K562 (cell line): ENCODE data around the gene DNAAF3. TPM values are rescaled to one million over a fixed set of nuclear protein-coding genes. Genes with fewer than 3 reads are reported as not detected.

Experiments
- ATF1 ChIP-seq, 2 experiments: fragments of 450-650 bp in 1 of 2; IDR thresholded peaks; 2 replicates each; pipeline ENCODE4 v1.6.1; 2016; ENCODE audit warnings: missing compliant biosample characterization in 1 of 2, missing genetic modification characterization in 1 of 2
- DDX20 ChIP-seq: fragments of 450-650 bp; IDR thresholded peaks from 2 replicates; pipeline ENCODE4 v1.6.1; 2016; ENCODE audit warnings: missing genetic modification characterization, low read depth, mild to moderate bottlenecking, missing compliant biosample characterization, moderate library complexity
- KDM2B ChIP-seq: fragments of 250-450 bp; sonication (Bioruptor Pico); IDR thresholded peaks from 2 replicates; pipeline ENCODE4 v1.8.0; 2021; ENCODE audit warnings: mild to moderate bottlenecking, moderate library complexity
- MECOM ChIP-seq: fragments of 250-450 bp; sonication (Bioruptor Pico); IDR thresholded peaks from 2 replicates; pipeline ENCODE4 v1.8.0; 2022; ENCODE audit warnings: inconsistent platforms
- NR2F6 ChIP-seq: fragments of 450-650 bp; formaldehyde crosslinking; IDR thresholded peaks from 2 replicates; pipeline ENCODE4 v1.4.0; 2020; ENCODE audit warnings: mild to moderate bottlenecking
- POLR2H ChIP-seq: IDR thresholded peaks from 2 replicates; pipeline ENCODE4 v1.6.1; 2016; ENCODE audit warnings: missing genetic modification characterization, low read depth, mild to moderate bottlenecking, control low read depth, missing compliant biosample characterization, moderate library complexity
- SMARCE1 ChIP-seq: fragments of 450-650 bp; IDR thresholded peaks from 2 replicates; pipeline ENCODE4 v1.7.1; 2016; ENCODE audit warnings: mild to moderate bottlenecking
- STAT5B ChIP-seq: fragments of 250-450 bp; sonication (Bioruptor Pico); IDR thresholded peaks from 2 replicates; pipeline ENCODE4 v1.8.0; 2021; ENCODE audit warnings: mild to moderate bottlenecking, inconsistent platforms
- ZBTB2 ChIP-seq: fragments of 450-650 bp; IDR thresholded peaks from 2 replicates; pipeline ENCODE4 v1.6.1; 2016; ENCODE audit warnings: antibody characterized with exemption
- ZNF232 ChIP-seq: sonication (generic); formaldehyde crosslinking; IDR thresholded peaks from 2 replicates; pipeline ENCODE4 v1.8.0; 2022; ENCODE audit warnings: mild to moderate bottlenecking, missing genetic modification reagents
- ZNF280A ChIP-seq: fragments of 450-650 bp; IDR thresholded peaks from 2 replicates; pipeline ENCODE4 v1.6.1; 2018; ENCODE audit warnings: mild to moderate bottlenecking, low read depth; ENCODE audit not compliant: partially characterized antibody
- ZNF586 ChIP-seq: fragments of 450-650 bp; formaldehyde crosslinking; conservative IDR thresholded peaks from 2 replicates; pipeline ENCODE4 v1.4.0; 2020; ENCODE audit warnings: mild to moderate bottlenecking, moderate library complexity
- ZNF764 ChIP-seq: fragments of 250-450 bp; sonication (Bioruptor Pico); IDR thresholded peaks from 2 replicates; pipeline ENCODE4 v1.4.0; 2020; ENCODE audit warnings: low read depth, mild to moderate bottlenecking, moderate library complexity
- polyA plus RNA-seq, 8 experiments: library from polyadenylated mRNA; depleted of rRNA in 4 of 8; stranded (reverse) in 5 of 8; unstranded in 3 of 8; fragments of >200 nt; fragmentation: Nextera tagmentation in 2 of 8; fragmentation: Illumina TruSeq in 1 of 8; extraction: Ambion mirVana in 2 of 8; extraction: Trizol in 1 of 8; gene quantifications; 2 replicates each; pipeline versions ENCODE4 v1.2.1 to v1.2.3, GENCODE V29; 2011 to 2014; ENCODE audit warnings: inconsistent platforms in 1 of 8, missing spikeins in 1 of 8
- total RNA-seq, 7 experiments: library from RNA; depleted of rRNA in 6 of 7; stranded (reverse); fragments of >200 nt in 6 of 7; fragmentation: Illumina TruSeq in 2 of 7; extraction: Trizol in 2 of 7; gene quantifications; 2 replicates each; pipeline versions ENCODE4 v1.2.1 to v1.2.3, GENCODE V29; 2011 to 2021; ENCODE audit warnings: low replicate concordance in 1 of 7

The DNAAF3 gene
- total and polyA plus RNA-seq, 9 of the 15 experiments (the other 6 are each of a cell fraction or from before 2014, with no cell fraction given) = 21.6 to 61.5 (median 43.0) TPM

GRCh38 chr19:55199620-55200204, 33.3 kb upstream of the DNAAF3 start (continued):
- TF ChIP-seq DDX20 (no peak), ATF1 (CRISPR knock-in tag; IDR thresholded peaks at IDR 0.05) (no peak), ATF1 (tag; IDR thresholded peaks at IDR 0.05) (no peak), ZNF280A (no peak), ZNF586 (CRISPR knock-in tag) (no peak), NR2F6 (CRISPR knock-in tag) (no peak), POLR2H (tag) (no peak), ZBTB2 (peak; percentile 36; the same call in 1 of the 2 replicates), ZNF232 (no peak), KDM2B (CRISPR knock-in tag) (no peak), SMARCE1 (no peak), ZNF764 (no peak), STAT5B (CRISPR knock-in tag) (no peak), MECOM (no peak)
- TF ChIP-seq, all 486 proteins: peak for 9
